ENCODE data around the gene SAYSD1.

Gene SAYSD1

GRCh38 chr6:39087197-39087596 is 27.8 kb downstream of the SAYSD1 start:
- no peak for TF ChIP-seq SIN3A (IDR thresholded peaks at IDR 0.05; ENCODE audit: borderline replicate concordance, insufficient read depth, low read length)
- no peak for TF ChIP-seq REST (IDR thresholded peaks at IDR 0.05; ENCODE audit: insufficient read depth in 1 of 2, low read depth in 2 of 2, low read length in 2 of 2)
- no peak for TF ChIP-seq POLR2AphosphoS5 (IDR thresholded peaks at IDR 0.05; ENCODE audit: low read depth, low read length)
- TF ChIP-seq FOXP2 (optimal IDR thresholded peaks at IDR 0.05; ENCODE audit: borderline replicate concordance, extremely low read depth, extremely low read length, insufficient read depth): no peak
- TF ChIP-seq TAF1 (IDR thresholded peaks at IDR 0.05; ENCODE audit: borderline replicate concordance, insufficient read depth, low read length): no peak

GRCh38 chr6:39086711-39087110 is 28.3 kb downstream of the SAYSD1 start:
- TF ChIP-seq SIN3A (IDR thresholded peaks at IDR 0.05; ENCODE audit: borderline replicate concordance, insufficient read depth, low read length) (no peak), TAF1 (IDR thresholded peaks at IDR 0.05; ENCODE audit: borderline replicate concordance, insufficient read depth, low read length) (no peak), REST (IDR thresholded peaks at IDR 0.05; ENCODE audit: insufficient read depth in 1 of 2, low read depth in 2 of 2, low read length in 2 of 2) (no peak), POLR2AphosphoS5 (IDR thresholded peaks at IDR 0.05; ENCODE audit: low read depth, low read length) (no peak), FOXP2 (optimal IDR thresholded peaks at IDR 0.05; ENCODE audit: borderline replicate concordance, extremely low read depth, extremely low read length, insufficient read depth) (no peak)

GRCh38 chr6:39086294-39086693 is 28.7 kb downstream of the SAYSD1 start:
- TF ChIP-seq POLR2AphosphoS5 (IDR thresholded peaks at IDR 0.05; ENCODE audit: low read depth, low read length) (no peak), FOXP2 (optimal IDR thresholded peaks at IDR 0.05; ENCODE audit: borderline replicate concordance, extremely low read depth, extremely low read length, insufficient read depth) (no peak), REST (IDR thresholded peaks at IDR 0.05; ENCODE audit: insufficient read depth in 1 of 2, low read depth in 2 of 2, low read length in 2 of 2) (no peak), TAF1 (IDR thresholded peaks at IDR 0.05; ENCODE audit: borderline replicate concordance, insufficient read depth, low read length) (no peak), SIN3A (IDR thresholded peaks at IDR 0.05; ENCODE audit: borderline replicate concordance, insufficient read depth, low read length) (no peak)

- TF ChIP-seq FOXP2 (optimal IDR thresholded peaks at IDR 0.05; ENCODE audit: borderline replicate concordance, extremely low read depth, extremely low read length, insufficient read depth): no peak
- no peak for TF ChIP-seq TAF1 (IDR thresholded peaks at IDR 0.05; ENCODE audit: borderline replicate concordance, insufficient read depth, low read length)
- no peak for TF ChIP-seq REST (IDR thresholded peaks at IDR 0.05; ENCODE audit: insufficient read depth in 1 of 2, low read depth in 2 of 2, low read length in 2 of 2)
- TF ChIP-seq SIN3A (IDR thresholded peaks at IDR 0.05; ENCODE audit: borderline replicate concordance, insufficient read depth, low read length): no peak
- no peak for TF ChIP-seq POLR2AphosphoS5 (IDR thresholded peaks at IDR 0.05; ENCODE audit: low read depth, low read length)
Observed at GRCh38 chr6:39085129-39085797, 29.7 kb downstream of the SAYSD1 start.

Measured in PFSK-1 (cell line).